Ishikawa (cell line): Measurements from ENCODE around the gene ADGRF3.

Experiments used
- NFIC ChIP-seq: IDR thresholded peaks from 2 replicates; pipeline ENCODE4 v1.6.1; 2012
- TAF1 ChIP-seq: IDR thresholded peaks from 2 replicates; pipeline ENCODE4 v1.6.1; 2012; ENCODE audit warnings: low read depth, mild to moderate bottlenecking

DNA sequence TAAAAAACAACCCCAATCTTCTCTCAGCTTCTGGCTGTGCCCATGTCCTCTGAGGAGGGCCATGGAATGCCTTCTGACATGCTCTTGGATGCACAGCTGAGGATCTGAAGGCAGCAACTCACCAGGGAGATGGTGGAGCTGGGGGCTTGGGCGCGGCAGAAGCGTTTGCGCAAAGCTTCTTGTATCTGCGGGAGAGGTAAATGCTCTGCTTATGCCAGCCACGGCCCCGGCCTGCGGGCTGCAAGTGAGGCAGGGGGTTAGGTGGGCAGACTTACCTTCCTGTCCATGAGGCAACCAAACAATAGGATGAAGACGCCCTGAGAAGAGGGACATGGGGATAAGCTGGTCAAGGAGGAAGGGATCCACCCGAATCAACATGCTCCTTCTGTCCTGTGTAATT lies 36.7 kb downstream of the ADGRF3 start:
- TF ChIP-seq TAF1 (no peak), NFIC (no peak)
